CD4-positive, alpha-beta T cell treated with Interleukin-17A for 1 hour (primary cell): Measurements from ENCODE around the gene TTC7B.

Source experiments
- DNase-seq: peaks from one replicate; pipeline ENCODE4 v3.0.0-alpha.2; 2020

TTC7B gene

DNA sequence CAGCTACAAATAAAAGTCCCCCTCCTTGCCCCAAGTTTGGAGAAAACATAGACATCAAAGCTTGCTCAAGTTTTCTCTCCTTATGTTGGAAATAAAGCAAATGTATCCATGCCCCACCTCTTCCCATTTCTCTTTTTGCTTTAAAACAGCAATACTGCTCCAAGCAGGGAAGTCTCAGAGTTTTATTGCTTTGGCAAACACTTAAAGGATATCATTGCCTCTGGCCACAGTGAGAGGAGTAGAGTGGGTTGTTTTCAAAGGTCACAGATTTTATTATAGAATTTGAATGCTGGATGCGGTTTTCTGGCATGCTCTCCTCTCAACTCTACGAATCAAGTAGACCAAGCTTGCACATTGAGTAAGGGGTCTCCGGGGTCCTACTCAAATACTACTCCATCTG, 149.7 kb downstream of the TTC7B start:
- no peak for DNase-seq

DNA sequence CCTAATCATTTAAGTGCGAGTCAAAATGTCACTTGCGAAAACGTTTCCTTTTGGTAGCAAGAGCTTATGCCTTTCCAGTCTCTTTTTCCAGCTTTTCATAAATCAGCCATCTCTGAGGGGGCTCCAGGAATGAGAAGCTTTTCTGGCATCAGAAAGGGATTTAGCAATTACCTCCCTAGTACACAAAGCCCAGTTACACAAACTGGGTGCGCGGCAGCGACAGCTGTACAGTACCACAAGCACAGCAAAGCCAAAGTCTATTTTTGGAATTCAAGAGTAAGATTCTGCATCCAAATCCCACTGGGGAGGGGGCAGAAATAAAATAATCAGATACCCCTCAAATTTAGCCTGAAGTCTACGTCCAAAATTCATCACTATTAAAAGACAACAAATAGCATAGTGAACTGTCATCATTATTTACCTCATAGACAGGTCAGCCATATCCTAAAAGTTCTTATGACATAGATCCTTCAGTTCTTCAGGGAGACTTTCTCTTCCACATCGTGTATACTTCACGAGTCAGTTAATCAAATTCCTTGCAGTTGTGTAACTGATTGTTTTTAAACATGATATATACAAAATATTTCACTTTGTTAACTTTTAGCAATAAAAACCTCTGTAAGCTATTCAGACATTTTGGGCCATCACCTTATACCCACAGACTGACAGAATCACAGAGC, 150.8 kb downstream of the TTC7B start:
- no peak for DNase-seq

DNA sequence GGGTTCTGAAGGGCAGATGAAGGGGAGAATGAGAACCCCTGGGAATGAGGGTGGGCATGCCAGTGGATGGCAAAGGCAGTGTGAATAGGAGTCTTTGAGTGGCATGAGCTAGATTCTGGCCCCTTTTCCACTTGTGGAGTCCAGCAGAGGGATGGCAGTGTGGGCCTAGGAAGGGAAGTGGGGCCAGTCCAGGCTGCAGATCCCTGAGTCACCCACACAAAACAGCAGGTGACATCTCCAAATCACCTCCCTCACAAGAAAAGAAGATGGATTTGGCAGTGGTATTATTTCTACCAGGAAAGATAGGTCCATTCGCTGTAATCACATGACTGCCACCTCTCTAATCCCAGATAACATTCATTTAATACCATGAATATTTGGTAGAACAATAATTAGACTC, 151.3 kb downstream of the TTC7B start:
- DNase-seq, result no peak

- DNase-seq, result no peak
Observed at GRCh38 chr14:90663680-90664079, 152.6 kb downstream of the TTC7B start.

DNA sequence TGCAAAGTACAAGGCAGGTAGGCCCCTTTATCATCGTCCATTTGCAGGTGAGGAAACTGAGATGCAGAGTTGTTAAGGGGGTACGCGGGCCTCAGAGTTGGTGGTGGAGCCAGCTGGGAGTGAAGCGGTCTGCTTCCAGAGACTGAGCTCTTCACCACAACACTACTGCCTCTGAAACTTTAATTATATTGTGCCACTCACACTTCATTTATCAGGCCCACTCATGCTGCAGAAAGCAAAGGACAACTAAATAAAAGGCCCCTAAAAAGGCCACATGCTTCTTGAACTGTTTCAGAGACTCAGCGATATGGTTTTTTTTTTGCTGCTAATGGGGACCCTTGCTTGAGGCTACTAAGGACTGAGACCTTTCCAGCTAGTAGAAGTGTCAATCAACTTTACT, 153.1 kb downstream of the TTC7B start:
- DNase-seq, result no peak

GRCh38 chr14:90661866-90662265, 154.4 kb downstream of the TTC7B start:
- no peak for DNase-seq

DNA sequence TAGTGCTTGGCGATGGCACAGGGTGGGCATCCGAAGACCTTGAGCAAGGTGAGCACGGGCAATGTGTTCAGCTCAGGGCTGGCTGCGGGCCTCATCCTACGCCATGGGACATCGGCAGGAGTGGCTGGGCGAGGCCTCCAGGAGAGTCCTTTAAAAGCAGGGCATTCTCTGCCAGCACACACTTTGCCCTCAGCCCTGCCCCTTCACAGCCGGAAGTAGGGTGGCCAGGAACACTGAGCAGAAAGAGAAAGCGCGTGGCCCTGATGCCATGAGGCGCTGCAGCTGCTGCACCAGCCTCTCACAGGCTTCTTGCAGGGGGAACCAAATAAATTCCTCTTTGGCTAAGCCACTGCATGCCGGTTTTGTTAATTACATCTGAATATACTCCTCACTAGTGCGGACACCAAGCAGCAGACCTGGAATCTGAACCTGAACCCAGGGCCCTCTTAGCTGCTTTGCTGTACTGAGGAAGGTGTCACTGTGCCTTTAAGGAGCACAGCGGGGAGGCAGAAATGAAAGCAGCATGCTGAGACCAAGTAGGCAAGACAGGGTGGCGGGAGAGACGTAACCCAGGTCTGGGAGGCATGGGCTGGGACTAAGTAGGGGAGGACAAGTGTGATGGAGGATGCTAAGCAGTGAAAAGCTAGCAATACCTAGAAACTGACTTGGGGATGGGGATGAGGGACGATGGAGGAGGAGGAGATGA, 155.2 kb downstream of the TTC7B start:
- no peak for DNase-seq

DNA sequence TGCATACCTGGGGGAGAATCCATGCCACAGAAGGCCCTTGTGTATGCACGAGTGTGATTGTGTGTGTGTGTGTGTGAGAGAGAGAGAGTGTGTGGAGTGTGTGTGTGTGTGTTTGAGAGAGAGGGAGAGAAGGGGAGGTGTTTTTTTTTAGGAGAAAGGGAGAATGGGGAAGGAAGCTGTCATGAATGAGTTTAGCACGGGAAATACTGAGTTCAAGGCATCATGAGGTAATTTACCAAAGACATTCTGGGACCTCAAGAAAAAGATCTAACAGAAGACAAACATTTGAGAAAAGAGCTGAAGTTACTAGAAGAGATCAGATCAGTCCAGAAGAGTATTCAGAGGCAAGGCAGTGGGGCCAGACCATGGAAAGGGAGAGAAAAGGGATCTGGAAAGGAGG, 157.1 kb downstream of the TTC7B start:
- DNase-seq, result no peak

- DNase-seq, result peak; percentile 14
Observed at GRCh38 chr14:90658541-90658967, 157.7 kb downstream of the TTC7B start.

GRCh38 chr14:90656973-90657372, 159.3 kb downstream of the TTC7B start:
- DNase-seq, result no peak

- DNase-seq, result no peak
Observed at GRCh38 chr14:90655829-90656228, 160.4 kb downstream of the TTC7B start.

GRCh38 chr14:90654831-90655276, 161.4 kb downstream of the TTC7B start:
- no peak for DNase-seq

GRCh38 chr14:90652626-90653025, 163.6 kb downstream of the TTC7B start:
- DNase-seq, result no peak

GRCh38 chr14:90651976-90652560, 164.2 kb downstream of the TTC7B start:
- no peak for DNase-seq

DNA sequence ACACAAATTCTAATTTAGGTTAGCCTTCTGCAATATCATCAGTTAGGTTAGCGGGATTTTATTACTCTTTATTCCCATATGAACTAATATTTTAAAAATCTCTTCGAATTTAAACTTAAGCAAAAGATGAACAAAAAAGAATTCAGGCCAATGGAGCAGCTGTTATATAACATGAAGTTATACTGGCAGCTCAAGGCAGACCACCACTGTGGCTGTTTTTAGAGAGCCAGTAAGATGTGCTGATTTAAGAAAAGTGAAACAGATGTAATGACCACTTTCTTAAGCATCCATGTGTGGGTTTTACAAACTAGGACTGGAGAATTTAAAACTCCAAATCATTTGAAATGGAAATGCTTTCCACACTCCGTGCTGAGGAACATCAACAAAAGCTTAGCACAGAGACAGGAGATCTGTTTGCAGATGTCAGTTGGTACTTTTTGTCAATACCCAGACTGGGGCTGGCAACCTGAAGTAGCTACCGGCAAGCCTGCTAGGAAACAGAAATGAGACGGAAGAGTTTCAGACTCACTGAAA, 164.9 kb downstream of the TTC7B start:
- DNase-seq, result no peak

DNA sequence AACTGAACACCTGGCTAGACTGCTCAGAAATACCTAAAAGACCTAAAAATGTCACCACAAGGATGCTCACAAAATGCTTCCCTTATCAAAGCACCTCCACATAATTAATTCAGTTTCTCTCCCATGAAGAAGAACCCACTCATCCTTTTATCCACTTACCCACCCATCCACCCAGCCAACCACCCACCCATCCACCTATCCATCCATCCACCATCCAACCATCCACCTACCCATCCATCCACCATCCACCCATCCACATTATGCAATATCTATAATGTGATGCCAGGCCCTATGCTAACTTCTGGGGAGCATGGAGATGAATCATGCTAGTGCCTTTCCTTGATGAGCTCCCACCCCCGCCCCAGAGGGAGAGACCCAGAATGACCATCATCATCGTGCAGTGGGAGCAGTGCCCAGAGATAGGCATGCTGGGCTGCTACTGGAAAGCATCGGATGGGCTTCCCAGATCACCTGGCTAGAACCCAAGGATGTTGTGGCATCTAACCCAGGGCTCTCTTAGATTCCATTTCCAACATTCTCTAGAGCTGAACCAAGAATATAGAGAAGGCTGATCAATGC, 166.6 kb downstream of the TTC7B start:
- no peak for DNase-seq

DNA sequence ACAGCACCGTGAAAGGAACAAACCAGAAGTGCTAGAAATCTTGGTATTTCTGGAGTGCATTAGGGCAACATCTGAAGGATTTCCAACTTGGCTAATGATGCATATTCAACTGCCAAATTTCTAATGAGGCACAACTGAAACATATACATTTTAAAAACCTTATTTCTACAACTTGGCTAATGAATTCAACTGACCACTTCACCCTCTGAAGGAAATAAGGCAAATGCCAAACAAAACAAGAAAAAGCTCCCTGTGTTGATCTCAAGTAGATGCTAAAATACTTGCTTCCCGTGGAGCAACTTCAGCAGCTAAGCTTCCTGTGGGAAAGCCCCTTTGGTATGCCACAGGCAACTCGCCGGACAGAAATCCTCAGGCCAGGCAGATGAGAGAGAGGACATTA, 167.1 kb downstream of the TTC7B start:
- no peak for DNase-seq

DNA sequence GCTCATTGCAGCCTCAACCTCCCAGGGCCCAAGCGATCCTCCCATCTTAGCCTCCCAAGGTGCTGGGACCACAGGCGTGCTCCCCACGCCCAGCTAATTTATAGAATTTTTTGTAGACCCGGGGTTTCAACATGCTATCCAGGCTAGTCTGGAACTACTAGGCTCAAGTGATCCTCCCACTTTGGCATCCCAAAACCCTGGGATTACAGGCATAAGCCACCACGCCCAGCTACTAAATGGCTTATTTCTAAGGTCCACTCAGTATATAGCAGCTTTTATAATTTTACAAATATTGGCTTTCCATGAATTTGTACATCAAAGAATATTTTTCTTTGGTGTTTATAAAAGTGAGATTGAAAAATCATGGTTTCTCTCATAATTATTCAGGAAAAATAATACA, 167.8 kb downstream of the TTC7B start:
- no peak for DNase-seq

- no peak for DNase-seq
Observed at GRCh38 chr14:90647473-90648005, 168.7 kb downstream of the TTC7B start.

DNA sequence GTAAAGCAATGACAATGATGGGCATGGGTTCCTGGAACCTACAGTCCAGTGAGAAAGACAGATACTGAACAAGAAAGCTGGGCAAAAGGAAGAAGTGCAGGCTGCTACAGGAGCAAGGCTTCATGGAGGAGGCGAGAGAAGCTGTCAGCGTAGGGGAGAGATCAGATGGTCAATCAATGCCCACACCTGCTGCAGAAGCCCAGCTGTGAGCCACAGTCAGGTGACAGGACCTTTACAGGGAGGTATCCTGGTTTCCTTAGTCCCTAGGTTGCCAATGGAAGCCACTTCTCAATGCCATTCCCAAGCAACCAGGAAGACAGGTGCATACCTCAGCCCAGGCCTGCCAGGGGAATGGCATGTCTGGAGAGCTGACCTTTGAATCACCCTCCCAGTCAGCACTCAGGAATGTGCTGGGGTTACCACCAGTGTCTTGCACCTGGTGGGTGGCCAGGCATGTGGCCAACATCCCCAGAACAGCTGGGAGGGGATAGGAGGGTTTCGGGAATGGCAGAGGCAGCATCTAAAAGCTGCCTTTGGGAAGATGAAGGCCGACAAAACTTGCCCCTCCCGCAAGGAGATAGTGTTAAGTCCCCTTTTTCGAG, 170.3 kb downstream of the TTC7B start:
- DNase-seq, result no peak

- no peak for DNase-seq
Observed at GRCh38 chr14:90644882-90645281, 171.3 kb downstream of the TTC7B start.

DNA sequence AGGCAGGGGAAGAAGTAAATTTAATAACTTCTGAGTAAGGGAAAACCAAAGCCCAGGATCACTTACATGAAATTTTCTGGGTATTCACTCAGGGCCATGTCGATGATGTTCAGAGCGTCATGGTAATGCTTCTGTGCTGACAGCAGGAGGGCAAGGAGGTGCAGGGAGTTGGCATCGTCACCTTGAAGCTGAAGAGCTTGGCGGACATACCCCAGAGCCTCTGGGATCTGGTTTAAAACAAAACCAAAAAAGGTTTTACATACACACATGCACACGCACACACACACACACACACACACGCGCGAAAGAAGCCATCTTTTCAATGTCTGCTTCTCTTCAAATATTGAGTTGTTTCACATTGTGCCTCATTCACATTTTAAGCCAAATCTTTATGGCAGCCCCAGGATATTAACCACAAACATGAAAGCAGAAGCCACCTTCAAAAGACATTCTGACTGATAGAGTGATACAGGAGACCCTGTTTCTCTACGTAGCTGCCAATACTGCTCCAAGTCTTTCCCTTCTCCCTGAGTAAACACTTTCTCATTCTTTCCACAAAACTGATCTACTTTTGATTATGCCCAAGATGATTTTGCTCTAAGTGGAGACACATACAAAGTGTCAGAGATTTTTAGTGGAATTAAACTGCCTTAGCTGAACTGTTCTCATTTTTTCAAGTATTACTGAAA, 172.1 kb downstream of the TTC7B start:
- no peak for DNase-seq
